Trophoblast cell (in vitro differentiated cells and primary cell): ENCODE data around the gene TBC1D12.
"Not testable (repeated sequence)": the region's sequence is repeated elsewhere in the genome, so short reads cannot be mapped to it uniquely, and the experiment has no call there.

Experiments
- DNase-seq, 2 donors: peaks; one replicate each; pipeline ENCODE4 v3.0.0-alpha.2; 2016
- H2AFZ ChIP-seq: 2 replicates; pipeline ENCODE4 v1.6.1; 2013; ENCODE audit warnings: low read length, moderate library complexity, mild to moderate bottlenecking; ENCODE audit not compliant: insufficient read depth, poor library complexity
- H2AK5ac ChIP-seq: 2 replicates; pipeline ENCODE4 v1.6.1; 2013; ENCODE audit warnings: mild to moderate bottlenecking, low read length
- H2BK120ac ChIP-seq: 2 replicates; pipeline ENCODE4 v1.6.1; 2013; ENCODE audit warnings: low read length, mild to moderate bottlenecking, moderate library complexity; ENCODE audit not compliant: insufficient read depth, poor library complexity
- H2BK12ac ChIP-seq: 2 replicates; pipeline ENCODE4 v1.6.1; 2013; ENCODE audit warnings: mild to moderate bottlenecking, low read length, moderate library complexity
- H2BK5ac ChIP-seq: 2 replicates; pipeline ENCODE4 v1.6.1; 2013; ENCODE audit warnings: low read length, low read depth, moderate library complexity, mild to moderate bottlenecking; ENCODE audit not compliant: poor library complexity
- H3K14ac ChIP-seq: 2 replicates; pipeline ENCODE4 v1.6.1; 2013; ENCODE audit warnings: mild to moderate bottlenecking, low read length
- H3K18ac ChIP-seq: 2 replicates; pipeline ENCODE4 v1.6.1; 2013; ENCODE audit warnings: mild to moderate bottlenecking, low read length
- H3K23ac ChIP-seq: 2 replicates; pipeline ENCODE4 v1.6.1; 2013; ENCODE audit warnings: low read length
- H3K27ac ChIP-seq: 2 replicates; pipeline ENCODE4 v1.5.1; 2013; ENCODE audit warnings: low read depth, mild to moderate bottlenecking, inconsistent platforms, low read length, moderate library complexity
- H3K27me3 ChIP-seq: 2 replicates; pipeline ENCODE4 v1.6.1; 2013; ENCODE audit warnings: inconsistent platforms, mild to moderate bottlenecking, low read length, moderate library complexity; ENCODE audit not compliant: insufficient read depth
- H3K36me3 ChIP-seq, 2 experiments: 1 replicate in 1 of 2; 2 replicates in 1 of 2; pipeline ENCODE4 v1.6.1; 2013; ENCODE audit warnings: low read length in 2 of 2, mild to moderate bottlenecking in 2 of 2, moderate library complexity in 1 of 2; ENCODE audit not compliant: insufficient read depth in 2 of 2, control insufficient read depth in 1 of 2
- H3K4ac ChIP-seq: 2 replicates; pipeline ENCODE4 v1.6.1; 2013; ENCODE audit warnings: low read depth, mild to moderate bottlenecking, low read length, moderate library complexity
- H3K4me1 ChIP-seq, 2 experiments: 1 replicate in 1 of 2; 2 replicates in 1 of 2; pipeline ENCODE4 v1.6.1; 2013; ENCODE audit warnings: low read length in 2 of 2, mild to moderate bottlenecking in 2 of 2, moderate library complexity in 1 of 2; ENCODE audit not compliant: insufficient read depth in 2 of 2, control insufficient read depth in 1 of 2
- H3K4me2 ChIP-seq: 2 replicates; pipeline ENCODE4 v1.6.1; 2013; ENCODE audit warnings: inconsistent platforms, mild to moderate bottlenecking, low read length, moderate library complexity
- H3K4me3 ChIP-seq: 2 replicates; pipeline ENCODE4 v1.5.1; 2013; ENCODE audit warnings: mild to moderate bottlenecking, low read depth, low read length, inconsistent platforms
- H3K79me1 ChIP-seq: one replicate; pipeline ENCODE4 v1.6.1; 2013; ENCODE audit warnings: low read length
- H3K79me2 ChIP-seq: 2 replicates; pipeline ENCODE4 v1.6.1; 2013; ENCODE audit warnings: low read length, mild to moderate bottlenecking; ENCODE audit not compliant: control insufficient read depth, insufficient read depth, poor library complexity
- H3K9ac ChIP-seq: 2 replicates; pipeline ENCODE4 v1.6.1; 2013; ENCODE audit warnings: mild to moderate bottlenecking, low read length
- H3K9me3 ChIP-seq: 2 replicates; pipeline ENCODE4 v1.6.1; 2013; ENCODE audit warnings: low read depth, mild to moderate bottlenecking, control low read depth, inconsistent platforms, low read length; ENCODE audit not compliant: insufficient read depth
- H4K12ac ChIP-seq: 2 replicates; pipeline ENCODE4 v1.6.1; 2013; ENCODE audit warnings: low read depth, mild to moderate bottlenecking, low read length, moderate library complexity
- H4K8ac ChIP-seq: 2 replicates; pipeline ENCODE4 v1.6.1; 2013; ENCODE audit warnings: low read depth, mild to moderate bottlenecking, low read length, moderate library complexity
- H4K91ac ChIP-seq: one replicate; pipeline ENCODE4 v1.6.1; 2013; ENCODE audit warnings: low read depth, mild to moderate bottlenecking, low read length, moderate library complexity
- WGBS: extraction: QIAGEN DNeasy Blood & Tissue Kit; methylation state at CpG from one replicate; pipeline ENCODE4 v1.1.7; 2013; ENCODE audit warnings: missing lambda C conversion rate; ENCODE audit not compliant: insufficient read length, insufficient coverage; ENCODE audit errors: extremely low coverage; 5-methylcytosine and 5-hydroxymethylcytosine counted together

TBC1D12 gene

GRCh38 chr10:94376865-94377264 lies 25.5 kb upstream of the TBC1D12 start:
- no CpG with 5 or more reads among the region's 2 CpGs for WGBS
- H2BK120ac ChIP-seq, result no peak overlapping the region
- H3K27me3 ChIP-seq, result no peaks in the 10 kb centered on the region
- no peak overlapping the region for H2BK12ac ChIP-seq
- no peak overlapping the region for H3K4ac ChIP-seq
- H3K4me3 ChIP-seq, result no peak overlapping the region
- H4K12ac ChIP-seq, result no peak overlapping the region
- H2AFZ ChIP-seq, result no peak overlapping the region
- no peak overlapping the region for H3K23ac ChIP-seq
- no peaks in the 10 kb centered on the region for H3K9me3 ChIP-seq
- H3K79me1 ChIP-seq, result no peaks in the 10 kb centered on the region
- no peaks in the 10 kb centered on the region for H3K36me3 ChIP-seq
- no peak overlapping the region for H4K91ac ChIP-seq
- no peak overlapping the region for H2BK5ac ChIP-seq
- no peak for DNase-seq
- H3K4me1 ChIP-seq, result peaks cover 0 to 2% of the 10 kb centered on the region in 2 experiments
- H4K8ac ChIP-seq, result no peak overlapping the region
- no peak overlapping the region for H3K27ac ChIP-seq
- H3K4me2 ChIP-seq, result no peak overlapping the region
- no peak overlapping the region for H3K14ac ChIP-seq
- no peak overlapping the region for H3K9ac ChIP-seq
- no peak overlapping the region for H3K18ac ChIP-seq
- no peaks in the 10 kb centered on the region for H3K79me2 ChIP-seq
- no peak overlapping the region for H2AK5ac ChIP-seq

- Histone ChIP-seq H3K4me3 (no peak overlapping the region), H2BK120ac (no peak overlapping the region), H3K27ac (no peak overlapping the region), H3K36me3 (no peaks in the 10 kb centered on the region), H3K14ac (no peak overlapping the region), H3K9ac (no peak overlapping the region), H4K12ac (no peak overlapping the region), H3K9me3 (no peaks in the 10 kb centered on the region), H3K4me1 (peaks cover 0 to 2% of the 10 kb centered on the region in 2 experiments), H2AK5ac (no peak overlapping the region), H4K8ac (no peak overlapping the region), H2BK12ac (no peak overlapping the region), H3K4ac (no peak overlapping the region), H3K23ac (no peak overlapping the region), H4K91ac (no peak overlapping the region), H3K27me3 (no peaks in the 10 kb centered on the region), H2AFZ (no peak overlapping the region), H3K79me2 (no peaks in the 10 kb centered on the region), H3K79me1 (no peaks in the 10 kb centered on the region), H3K18ac (no peak overlapping the region), H3K4me2 (no peak overlapping the region), H2BK5ac (no peak overlapping the region)
- no CpG with 5 or more reads among the region's 2 CpGs for WGBS
- no peak for DNase-seq
Observed at GRCh38 chr10:94383530-94383929, 18.8 kb upstream of the TBC1D12 start.

GRCh38 chr10:94385733-94386132 lies 16.6 kb upstream of the TBC1D12 start:
- not testable (repeated sequence) for H3K4ac ChIP-seq, H2BK12ac ChIP-seq, H4K91ac ChIP-seq, H3K79me1 ChIP-seq, H3K4me3 ChIP-seq, H3K27ac ChIP-seq, H3K9ac ChIP-seq, H3K4me2 ChIP-seq, H3K14ac ChIP-seq, H4K12ac ChIP-seq, H3K79me2 ChIP-seq, H2AFZ ChIP-seq, H3K36me3 ChIP-seq, H3K27me3 ChIP-seq, H4K8ac ChIP-seq, H2BK120ac ChIP-seq, H2AK5ac ChIP-seq, H3K9me3 ChIP-seq, H3K4me1 ChIP-seq, H3K18ac ChIP-seq, DNase-seq, H3K23ac ChIP-seq, H2BK5ac ChIP-seq
- WGBS, result no CpG with 5 or more reads among the region's 3 CpGs

GRCh38 chr10:94392117-94392516 lies 10.2 kb upstream of the TBC1D12 start:
- not testable (repeated sequence) for H2AFZ ChIP-seq, DNase-seq, H3K23ac ChIP-seq, H3K79me2 ChIP-seq, H4K8ac ChIP-seq, H3K4me1 ChIP-seq, H2BK12ac ChIP-seq, H2BK5ac ChIP-seq, H3K4me2 ChIP-seq, H4K91ac ChIP-seq, H3K9me3 ChIP-seq, H3K36me3 ChIP-seq, H3K27me3 ChIP-seq, H3K18ac ChIP-seq, H3K4ac ChIP-seq, H3K27ac ChIP-seq, H3K14ac ChIP-seq, H3K4me3 ChIP-seq, H2BK120ac ChIP-seq, H4K12ac ChIP-seq, H3K79me1 ChIP-seq, H2AK5ac ChIP-seq, H3K9ac ChIP-seq
- no CpG with 5 or more reads among the region's 9 CpGs for WGBS
